ENCODE results near the gene BTG4.

- TF ChIP-seq POLR2A (IDR thresholded peaks at IDR 0.05) (no peak), CTCF (IDR thresholded peaks at IDR 0.05) (no peak)
These were observed 13.3 kb upstream of the BTG4 start for GRCh38 chr11:111525456-111525855.
